HG02588 (cell line): ENCODE measurements around the gene FTSJ3.
"Not testable (repeated sequence)": the region's sequence is repeated elsewhere in the genome, so short reads cannot be mapped to it uniquely, and the experiment has no call there.

Experiments used
- ATAC-seq: cut with Tn5 transposase; IDR thresholded peaks from one replicate; pipeline ENCODE4 v1.9.1; 2021; ENCODE audit warnings: mild to moderate bottlenecking, moderate library complexity; ENCODE audit not compliant: unreplicated experiment

The FTSJ3 gene

DNA sequence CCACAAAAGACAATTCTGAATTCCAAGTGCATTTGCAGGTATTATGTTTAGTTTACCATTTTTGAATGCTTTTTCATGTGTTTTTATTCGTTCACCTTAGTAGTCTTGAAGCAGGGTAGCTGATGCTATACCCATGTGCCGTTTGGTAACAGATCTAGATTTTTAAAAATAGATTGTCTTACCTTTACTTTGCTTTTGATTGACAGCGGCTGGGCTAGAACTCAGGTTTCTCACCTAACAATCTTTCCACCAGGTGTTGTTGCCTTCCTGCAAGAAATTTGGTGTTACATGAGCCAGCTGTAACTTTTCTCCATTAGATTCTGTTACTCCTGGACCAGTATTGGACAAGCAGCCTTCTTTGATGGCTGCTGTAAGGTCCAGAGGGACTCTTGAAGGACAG is 1.5 kb upstream of the FTSJ3 start:
- no peak for ATAC-seq

GRCh38 chr17:63827801-63828221 is 348 bp upstream of the FTSJ3 start:
- ATAC-seq, result no peak

DNA sequence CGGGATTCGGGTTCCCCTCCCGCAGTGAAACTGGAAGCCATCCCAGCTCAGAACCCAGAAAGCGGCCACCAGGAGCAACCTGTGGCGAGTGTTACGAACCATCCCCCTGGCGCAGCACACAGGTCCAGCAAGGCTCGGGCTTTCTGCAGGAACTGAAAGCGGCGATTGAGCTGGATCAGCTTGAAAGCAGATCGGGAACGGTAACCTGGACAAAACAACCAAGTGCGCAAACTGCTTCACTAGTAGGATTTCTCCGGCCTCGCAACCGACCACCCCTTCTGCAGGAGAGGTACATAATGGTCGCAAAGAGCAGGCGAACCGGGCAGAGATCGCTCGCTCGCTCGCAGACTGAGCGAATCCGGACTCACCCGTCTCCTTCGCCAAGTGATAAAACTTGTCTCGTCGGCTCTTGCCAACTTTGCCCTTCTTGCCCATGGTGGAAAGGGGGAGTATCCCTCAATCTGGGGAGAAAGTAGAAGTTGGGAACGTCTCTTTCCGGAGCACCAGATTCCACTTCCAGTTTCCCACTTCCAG is 928 bp downstream of the FTSJ3 start:
- no peak for ATAC-seq

DNA sequence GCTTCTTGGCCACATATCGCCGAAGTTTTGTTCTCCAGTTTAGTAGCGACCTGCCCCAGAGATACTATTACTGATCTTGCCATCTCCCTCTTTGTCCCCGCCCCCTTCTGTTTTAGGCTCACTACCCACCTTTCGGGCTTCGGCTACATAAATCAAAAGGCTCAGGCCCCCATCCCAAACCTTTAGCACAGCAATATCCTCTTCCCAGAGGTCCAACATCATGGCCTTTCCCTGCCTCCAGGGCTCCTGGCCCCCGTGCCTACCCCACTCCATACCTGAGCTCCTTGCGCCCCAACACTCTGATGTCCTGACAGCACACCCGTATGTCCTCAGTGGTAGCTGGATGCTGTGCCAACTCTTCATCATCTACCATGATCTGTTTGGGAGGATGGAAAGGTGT is 3.1 kb downstream of the FTSJ3 start:
- no peak for ATAC-seq

- ATAC-seq, result no peak
Observed at GRCh38 chr17:63823659-63824331, 3.7 kb downstream of the FTSJ3 start.

- ATAC-seq, result no peak
Observed at GRCh38 chr17:63822537-63822936, 4.9 kb downstream of the FTSJ3 start.

- no peak for ATAC-seq
Observed at GRCh38 chr17:63821804-63822203, 5.7 kb downstream of the FTSJ3 start.

DNA sequence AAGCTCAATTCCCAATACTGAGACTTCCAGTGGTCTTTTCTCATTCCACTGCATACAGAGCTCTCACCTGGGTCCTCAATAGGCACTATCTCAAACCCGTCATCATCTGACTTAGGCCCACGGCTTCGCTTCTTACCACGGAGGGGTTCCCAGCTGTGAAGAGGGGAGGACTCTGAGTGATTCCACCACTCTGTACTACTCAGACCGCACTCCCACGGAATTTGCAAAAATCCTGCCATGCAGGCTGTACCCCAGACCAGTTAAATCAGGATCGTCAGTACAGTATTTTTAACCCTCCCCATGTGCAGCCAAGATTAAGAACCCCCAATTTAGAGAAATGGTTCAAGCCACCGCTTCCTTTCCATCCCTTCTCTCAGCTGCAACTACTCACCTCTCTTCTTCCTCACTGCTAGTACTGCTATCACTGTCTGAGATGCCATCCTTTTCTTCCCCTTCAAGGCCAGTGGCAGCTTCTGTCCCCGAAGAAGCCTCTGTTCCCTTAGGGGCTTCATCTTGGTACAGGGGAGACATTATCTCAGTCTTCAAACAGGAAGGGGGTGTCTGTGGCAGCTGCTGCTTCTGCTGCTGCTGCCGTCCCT is 6.4 kb downstream of the FTSJ3 start:
- no peak for ATAC-seq

DNA sequence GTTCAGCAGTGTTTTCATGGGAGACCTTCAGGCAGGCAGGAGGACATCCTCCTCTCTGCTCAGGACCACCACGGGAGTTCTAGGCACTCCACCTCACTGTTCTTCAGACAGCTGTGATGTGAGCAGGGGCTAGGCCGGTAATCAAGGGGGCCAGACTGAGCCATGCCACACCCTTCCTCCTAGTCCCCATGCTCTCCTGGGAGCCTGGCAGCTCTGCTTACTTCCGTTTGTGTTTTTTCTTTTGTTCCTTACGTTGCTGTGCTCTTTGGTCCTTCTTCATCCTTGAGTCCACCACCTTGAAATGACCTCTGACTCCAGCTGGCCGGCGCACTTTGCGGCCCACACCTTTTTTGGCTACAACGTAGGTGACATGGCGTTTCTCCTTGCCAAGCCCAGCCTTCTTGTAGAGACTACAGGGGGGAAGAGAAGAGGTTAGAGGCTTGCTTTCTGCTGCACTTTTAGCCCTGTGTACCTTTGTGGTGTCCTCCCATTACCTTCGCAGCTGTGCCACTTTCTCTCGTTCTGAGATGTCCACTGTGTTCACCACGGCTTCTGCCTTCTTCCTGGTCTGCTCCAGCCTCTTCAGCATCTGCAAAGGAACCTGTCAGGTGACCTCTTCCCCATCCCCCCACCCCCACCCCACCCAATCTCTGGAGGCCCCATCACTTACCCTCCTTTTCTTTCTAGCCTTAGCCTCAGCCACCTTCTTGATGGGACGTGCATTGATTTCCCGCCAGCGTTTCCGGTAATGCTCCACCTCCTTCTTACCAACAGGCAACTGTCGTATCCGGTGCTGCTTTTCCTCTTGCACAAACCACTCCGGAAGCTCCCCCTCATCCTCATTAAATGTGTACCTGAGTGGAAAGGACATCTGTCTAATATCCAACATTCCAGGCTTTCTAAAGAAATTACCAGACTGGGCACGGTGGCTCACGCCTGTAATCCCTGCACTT is 7.6 kb downstream of the FTSJ3 start:
- ATAC-seq, result no peak

GRCh38 chr17:63819131-63819530 is 8.3 kb downstream of the FTSJ3 start:
- no peak for ATAC-seq

GRCh38 chr17:63817736-63818385 is 9.6 kb downstream of the FTSJ3 start:
- ATAC-seq, result no peak

- no peak for ATAC-seq
Observed at GRCh38 chr17:63816669-63817068, 10.8 kb downstream of the FTSJ3 start.

GRCh38 chr17:63816123-63816522 is 11.3 kb downstream of the FTSJ3 start:
- ATAC-seq, result no peak

DNA sequence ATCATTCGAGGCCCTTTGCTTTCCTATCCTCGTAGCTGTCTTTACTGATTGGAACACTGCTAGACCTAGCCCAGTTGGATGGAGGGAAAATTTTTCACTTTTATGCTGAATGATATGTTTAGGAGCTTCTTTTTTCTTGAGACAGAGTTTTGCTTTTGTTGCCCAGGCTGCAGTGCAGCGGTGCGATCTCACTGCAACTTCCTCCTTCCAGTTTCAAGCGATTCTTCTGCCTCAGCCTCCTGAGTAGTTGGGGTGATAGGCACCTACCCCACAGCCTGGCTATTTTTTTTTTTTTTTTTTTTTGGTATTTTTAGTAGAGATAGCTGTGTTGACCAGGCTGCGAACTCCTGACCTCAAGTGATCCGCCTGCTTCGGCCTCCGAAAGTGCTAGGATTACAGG is 17.5 kb downstream of the FTSJ3 start:
- ATAC-seq, result no peak

DNA sequence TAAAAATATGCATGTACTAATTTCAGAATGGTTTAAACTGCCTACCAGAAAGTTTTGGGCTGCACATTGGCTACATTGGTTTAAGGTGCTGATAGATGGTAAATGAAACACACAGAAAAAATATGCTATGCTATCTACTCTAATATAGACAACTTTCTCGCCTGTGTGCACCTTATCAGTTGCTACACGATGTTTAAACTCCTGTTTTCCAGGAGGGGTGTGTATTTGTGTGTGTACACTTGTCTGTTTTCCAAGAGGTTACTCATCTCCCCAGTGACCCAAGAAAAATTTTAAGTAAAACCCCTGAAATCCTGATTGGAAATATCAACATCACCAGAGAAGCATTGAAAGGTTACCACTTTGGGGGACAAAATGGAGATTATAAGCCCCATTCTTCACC is 21.9 kb downstream of the FTSJ3 start:
- ATAC-seq, result no peak

DNA sequence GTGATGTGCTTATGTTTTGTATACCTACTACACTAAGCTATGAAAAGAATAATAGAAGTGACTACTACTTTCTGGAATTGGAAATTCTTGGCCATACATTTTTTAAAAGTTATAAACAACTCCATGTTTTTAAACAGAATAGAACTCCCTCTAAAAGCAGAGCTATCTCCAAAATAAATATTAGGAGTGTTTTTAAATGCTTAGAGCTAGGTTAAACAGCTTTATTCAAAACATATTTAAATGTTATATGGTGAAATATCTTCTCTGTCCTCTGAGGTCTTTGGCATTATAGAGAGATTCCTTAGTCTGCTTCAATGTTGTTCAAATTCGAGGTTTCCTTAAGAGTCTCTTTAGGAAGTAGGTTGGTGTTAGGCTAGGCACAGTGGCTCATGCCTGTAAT is 23.1 kb downstream of the FTSJ3 start:
- ATAC-seq, result no peak

- no peak for ATAC-seq
Observed at GRCh38 chr17:63800783-63801182, 26.7 kb downstream of the FTSJ3 start.

- ATAC-seq, result no peak
Observed at GRCh38 chr17:63798572-63799106, 28.8 kb downstream of the FTSJ3 start.

- ATAC-seq, result not testable (repeated sequence)
Observed at GRCh38 chr17:63796375-63796774, 31.1 kb downstream of the FTSJ3 start.

DNA sequence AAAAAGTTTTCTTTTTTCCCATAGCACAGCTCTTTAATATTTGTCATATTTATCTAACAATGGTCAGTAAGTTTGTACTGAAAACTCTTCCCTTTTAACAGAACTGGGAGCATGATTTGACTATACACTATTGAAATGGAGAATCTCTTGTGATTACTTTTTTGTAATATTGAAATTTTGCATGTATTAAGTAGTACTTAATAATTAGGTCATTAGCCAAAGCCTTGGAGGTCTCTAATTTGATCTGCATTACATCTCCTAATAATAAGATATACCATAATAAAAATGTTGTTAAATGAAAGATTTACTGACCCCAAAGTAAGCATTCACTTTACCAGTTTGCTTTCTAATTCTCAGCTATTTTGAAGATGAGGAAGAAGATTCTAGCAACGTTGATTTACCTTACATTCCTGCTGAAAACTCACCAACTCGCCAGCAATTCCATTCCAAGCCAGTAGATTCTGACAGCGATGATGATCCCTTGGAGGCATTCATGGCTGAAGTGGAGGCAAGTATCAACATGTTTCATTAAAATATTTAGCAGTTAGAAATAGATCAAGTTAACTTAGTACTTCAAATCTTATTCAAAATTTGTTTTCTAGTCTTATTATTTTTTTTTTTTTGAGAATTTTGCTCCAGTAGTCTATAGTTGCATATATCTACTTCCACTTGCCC is 35.3 kb downstream of the FTSJ3 start:
- no peak for ATAC-seq
